CD4-positive, alpha-beta memory T cell (primary cell): ENCODE results near the gene TFAP2D. TPM values are rescaled to one million over a fixed set of nuclear protein-coding genes. Genes with fewer than 3 reads are reported as not detected.

Experiments used
- CTCF ChIA-PET: fragments of 350-600 bp; sonication (Branson Sonifier 250); formaldehyde crosslinking; loops from one replicate; lab custom pipeline; 2021; ENCODE audit warnings: inconsistent platforms; ENCODE audit not compliant: partially characterized antibody; lab: Charles Lee
- POLR2A ChIA-PET: fragments of 350-600 bp; sonication (Branson Sonifier 250); formaldehyde crosslinking; loops from one replicate; lab custom pipeline; 2021; ENCODE audit not compliant: partially characterized antibody; lab: Charles Lee
- DNase-seq, 5 donors: peaks; one replicate each; pipeline versions ENCODE4 v3.0.0 to v3.0.0-alpha.2; 2020 to 2022; ENCODE audit warnings: mixed read lengths in 1 of 5
- H3K27ac ChIP-seq: one replicate; pipeline ENCODE4 v1.7.0; 2013; ENCODE audit warnings: low read depth, low read length
- H3K27me3 ChIP-seq: 2 replicates; pipeline ENCODE4 v1.7.0; 2013; ENCODE audit warnings: mild to moderate bottlenecking, low read length, moderate library complexity; ENCODE audit not compliant: insufficient read depth
- H3K36me3 ChIP-seq: 2 replicates; pipeline ENCODE4 v1.7.0; 2013; ENCODE audit warnings: mild to moderate bottlenecking, low read length, moderate library complexity; ENCODE audit not compliant: insufficient read depth
- H3K4me1 ChIP-seq: 2 replicates; pipeline ENCODE4 v1.7.0; 2013; ENCODE audit warnings: mild to moderate bottlenecking, low read length, moderate library complexity; ENCODE audit not compliant: insufficient read depth
- H3K4me3 ChIP-seq, 2 donors: one replicate each; pipeline ENCODE4 v1.7.0; 2013; ENCODE audit warnings: low read length in 2 of 2, mild to moderate bottlenecking in 1 of 2
- H3K9me3 ChIP-seq, 2 donors: one replicate each; pipeline ENCODE4 v1.7.0; 2013; ENCODE audit warnings: low read length in 2 of 2, control low read depth in 1 of 2; ENCODE audit not compliant: control insufficient read depth in 1 of 2
- H3K27ac Mint-ChIP-seq, 7 donors: one replicate each; pipeline ENCODE4 v1.8.0; 2020 to 2021; ENCODE audit warnings: mixed read lengths in 7 of 7, mild to moderate bottlenecking in 6 of 7, inconsistent platforms in 3 of 7, moderate library complexity in 3 of 7
- H3K27me3 Mint-ChIP-seq, 2 donors: one replicate each; pipeline ENCODE4 v1.8.0; 2020 to 2021; ENCODE audit warnings: mixed read lengths in 2 of 2
- H3K36me3 Mint-ChIP-seq, 2 donors: one replicate each; pipeline ENCODE4 v1.8.0; 2020 to 2021; ENCODE audit warnings: mixed read lengths in 2 of 2, inconsistent platforms in 1 of 2, mild to moderate bottlenecking in 1 of 2
- H3K4me1 Mint-ChIP-seq, 4 donors: one replicate each; pipeline ENCODE4 v1.8.0; 2020 to 2021; ENCODE audit warnings: mixed read lengths in 4 of 4, mild to moderate bottlenecking in 1 of 4
- H3K4me3 Mint-ChIP-seq, 8 donors: one replicate each; pipeline ENCODE4 v1.8.0; 2020 to 2021; ENCODE audit warnings: mixed read lengths in 8 of 8, mild to moderate bottlenecking in 7 of 8, moderate library complexity in 6 of 8, inconsistent platforms in 3 of 8
- H3K9me3 Mint-ChIP-seq, 8 donors: one replicate each; pipeline ENCODE4 v1.8.0; 2020 to 2021; ENCODE audit warnings: mixed read lengths in 8 of 8, mild to moderate bottlenecking in 5 of 8, inconsistent platforms in 3 of 8, moderate library complexity in 1 of 8
- intact Hi-C: fragments of 100-400 bp; cut with micrococcal nuclease; formaldehyde crosslinking; loops from one replicate; pipeline ENCODE4 v1.15.1; 2023
- polyA plus RNA-seq, 2 donors: library from polyadenylated mRNA; unstranded; fragments of 300-500 nt; fragmentation: Illumina TruSeq; gene quantifications; one replicate each; pipeline ENCODE4 v1.2.3, GENCODE V29; 2021
- total RNA-seq, 2 experiments: library from RNA; stranded (reverse); gene quantifications; one replicate each; pipeline ENCODE4 v1.2.3, GENCODE V29; 2021

TFAP2D gene
- total and polyA plus RNA-seq, 4 experiments from 2014 or later, result not detected

DNA sequence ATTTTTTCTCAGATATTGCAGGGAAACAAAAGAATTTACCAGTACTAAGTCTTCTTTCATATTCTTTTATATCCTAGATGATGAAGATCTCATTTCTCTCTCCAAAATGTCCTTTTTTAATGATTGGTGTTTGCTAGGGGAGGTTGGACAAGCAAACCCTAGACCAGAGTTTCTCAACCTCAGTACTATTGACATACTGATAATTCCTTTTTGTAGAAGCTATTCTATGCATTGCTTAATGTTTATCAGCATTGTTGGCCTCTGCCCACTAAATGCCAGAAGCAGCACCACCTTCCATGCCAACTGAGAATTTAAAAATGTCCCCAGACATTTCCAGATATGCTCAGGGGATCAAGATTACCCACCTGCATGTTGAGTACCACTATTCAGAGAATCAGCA, 91.0 kb downstream of the TFAP2D start:
- ChIA-PET POLR2A (no interaction called here), CTCF (no interaction called here)
- Mint-ChIP-seq H3K4me3 (no peak overlapping the region), H3K9me3 (peaks cover 0 to 4% (median 0%) of the 10 kb centered on the region in 8 donors), H3K36me3 (no peaks in the 10 kb centered on the region), H3K4me1 (no peaks in the 10 kb centered on the region), H3K27ac (no peak overlapping the region), H3K27me3 (no peaks in the 10 kb centered on the region)
- no peak overlapping the region for H3K27ac ChIP-seq
- H3K9me3 ChIP-seq, result no peaks in the 10 kb centered on the region
- no peaks in the 10 kb centered on the region for H3K36me3 ChIP-seq
- no peaks in the 10 kb centered on the region for H3K27me3 ChIP-seq
- no peak for DNase-seq
- intact Hi-C loops, result no loop called here
- no peak overlapping the region for H3K4me3 ChIP-seq
- H3K4me1 ChIP-seq, result no peaks in the 10 kb centered on the region

DNA sequence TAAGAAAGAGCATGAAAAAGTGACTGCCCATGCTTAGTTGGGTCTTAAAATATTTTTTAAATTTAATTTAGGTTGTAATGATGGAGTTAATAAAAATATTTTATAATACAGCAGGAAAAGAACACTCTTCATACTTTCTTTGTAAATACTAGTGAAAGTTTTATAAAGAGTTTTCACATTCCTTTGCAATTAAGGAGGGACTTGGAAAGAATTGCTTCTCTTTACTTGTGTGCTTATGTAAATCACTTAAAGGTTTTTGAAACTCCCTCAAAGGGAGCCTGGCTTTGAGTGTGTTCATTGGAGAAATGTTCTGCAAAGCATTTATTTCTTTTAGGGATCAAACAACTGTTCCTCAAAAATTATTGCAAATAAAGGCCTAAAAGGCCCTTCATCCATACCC, 93.7 kb downstream of the TFAP2D start:
- no peak overlapping the region for H3K27ac ChIP-seq
- H3K9me3 ChIP-seq, result no peaks in the 10 kb centered on the region
- no peaks in the 10 kb centered on the region for H3K36me3 ChIP-seq
- Mint-ChIP-seq H3K4me3 (no peak overlapping the region), H3K27ac (no peak overlapping the region), H3K36me3 (no peaks in the 10 kb centered on the region), H3K9me3 (peaks cover 0 to 5% (median under 1%) of the 10 kb centered on the region in 8 donors), H3K27me3 (peaks cover 0 to 2% of the 10 kb centered on the region in 2 donors), H3K4me1 (no peaks in the 10 kb centered on the region)
- no peak overlapping the region for H3K4me3 ChIP-seq
- no peaks in the 10 kb centered on the region for H3K27me3 ChIP-seq
- CTCF ChIA-PET, result no interaction called here
- no peak for DNase-seq
- H3K4me1 ChIP-seq, result no peaks in the 10 kb centered on the region
- POLR2A ChIA-PET, result no interaction called here
- intact Hi-C loops, result no loop called here

DNA sequence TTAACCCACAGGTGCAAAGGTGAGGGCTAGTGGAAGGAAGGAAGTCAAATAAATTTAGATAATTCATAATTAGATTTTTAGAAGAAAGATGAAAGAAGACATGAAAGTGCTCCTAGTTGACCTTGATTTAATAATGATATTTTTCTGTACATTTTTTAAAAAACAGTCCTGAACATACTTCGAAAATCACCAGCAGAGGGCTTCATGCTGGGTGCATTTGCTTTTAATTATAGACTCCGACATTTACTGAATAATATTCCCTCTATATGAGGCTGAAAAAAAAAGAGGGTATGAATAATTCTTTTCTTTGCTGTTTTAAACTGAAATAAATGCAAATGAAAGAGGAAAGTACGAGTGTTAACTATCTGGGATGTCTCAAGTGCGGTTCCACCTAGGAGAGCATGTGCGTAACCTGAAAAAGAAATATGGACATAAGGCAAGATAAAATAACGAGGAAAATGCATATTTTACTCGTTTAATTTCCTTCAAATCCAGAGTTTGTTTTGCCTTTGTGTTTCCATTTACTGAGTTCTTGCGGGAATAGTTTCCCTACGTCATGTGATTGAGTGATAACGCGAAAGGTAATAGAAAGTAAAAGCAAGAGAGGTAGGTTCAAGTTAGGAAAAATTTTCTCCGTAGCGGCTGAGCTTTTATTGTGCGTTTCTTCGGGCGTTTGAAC, 102.2 kb downstream of the TFAP2D start:
- H3K27me3 Mint-ChIP-seq, result peaks cover 22 to 45% of the 10 kb centered on the region in 2 donors
- peaks cover 10 to 22% (median 14%) of the 10 kb centered on the region in 4 donors for H3K4me1 Mint-ChIP-seq
- H3K36me3 Mint-ChIP-seq, result no peaks in the 10 kb centered on the region
- H3K9me3 Mint-ChIP-seq, result peaks cover 0 to 6% (median 1%) of the 10 kb centered on the region in 8 donors
- Histone ChIP-seq H3K4me1 (peaks cover 6% of the 10 kb centered on the region), H3K9me3 (no peaks in the 10 kb centered on the region), H3K27ac (no peak overlapping the region), H3K4me3 (peak overlapping the region; percentile 30 to 41), H3K36me3 (no peaks in the 10 kb centered on the region), H3K27me3 (no peaks in the 10 kb centered on the region)
- intact Hi-C loops, result no loop called here
- peak overlapping the region in 1 of 7 donors; percentile 8 for H3K27ac Mint-ChIP-seq
- ChIA-PET POLR2A (no interaction called here), CTCF (interaction anchor here (1.0 kb wide), 1 partner anchor 1205 kb away, joined by 6 read pairs; no protein-coding TSS in a partner anchor)
- no peak for DNase-seq
- peak overlapping the region; percentile 84 to 91 (median 87) for H3K4me3 Mint-ChIP-seq

DNA sequence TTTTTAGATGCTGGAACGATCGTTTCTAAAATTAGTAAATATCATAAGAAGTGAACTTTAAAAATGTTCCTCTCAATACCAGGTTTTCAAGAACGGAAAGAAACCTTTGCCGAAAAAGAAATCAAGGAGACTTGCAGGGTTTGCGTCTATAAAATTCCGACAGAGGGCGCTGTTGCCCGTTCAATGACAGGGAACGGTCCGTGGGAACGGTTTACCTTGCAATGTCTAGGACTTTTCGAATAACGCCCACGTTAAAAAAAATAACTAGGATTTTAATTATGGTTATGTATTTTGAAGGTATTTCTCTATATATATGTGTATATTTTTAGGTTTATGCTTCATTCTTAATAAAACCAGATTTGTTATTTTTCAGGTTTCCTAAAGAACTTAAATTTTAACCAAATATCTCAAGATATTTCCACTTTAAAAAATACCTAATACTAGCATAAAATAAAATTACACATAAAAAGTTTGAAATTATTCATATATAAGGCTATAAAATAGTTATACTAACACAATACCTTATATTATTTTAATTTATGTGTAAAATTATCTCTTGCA, 102.9 kb downstream of the TFAP2D start:
- ChIA-PET CTCF (interaction anchor here (0.7 to 1.0 kb wide), 2 partner anchors 40 to 1204 kb away, joined by 5 to 6 read pairs; no protein-coding TSS in a partner anchor), POLR2A (no interaction called here)
- Histone ChIP-seq H3K36me3 (no peaks in the 10 kb centered on the region), H3K4me3 (peak overlapping the region; percentile 30 to 41), H3K27ac (no peak overlapping the region), H3K4me1 (peaks cover 7% of the 10 kb centered on the region), H3K27me3 (no peaks in the 10 kb centered on the region), H3K9me3 (no peaks in the 10 kb centered on the region)
- Mint-ChIP-seq H3K27ac (peak overlapping the region in 1 of 7 donors; percentile 8), H3K27me3 (peaks cover 25 to 49% of the 10 kb centered on the region in 2 donors), H3K36me3 (peaks cover 0 to 1% of the 10 kb centered on the region in 2 donors), H3K4me1 (peaks cover 11 to 24% (median 15%) of the 10 kb centered on the region in 4 donors), H3K9me3 (peaks cover 0 to 6% (median 2%) of the 10 kb centered on the region in 8 donors), H3K4me3 (peak overlapping the region; percentile 84 to 91 (median 87))
- intact Hi-C loops, result no loop called here
- peak in 4 of 5 donors; percentile 19 to 27 (median 24) for DNase-seq

DNA sequence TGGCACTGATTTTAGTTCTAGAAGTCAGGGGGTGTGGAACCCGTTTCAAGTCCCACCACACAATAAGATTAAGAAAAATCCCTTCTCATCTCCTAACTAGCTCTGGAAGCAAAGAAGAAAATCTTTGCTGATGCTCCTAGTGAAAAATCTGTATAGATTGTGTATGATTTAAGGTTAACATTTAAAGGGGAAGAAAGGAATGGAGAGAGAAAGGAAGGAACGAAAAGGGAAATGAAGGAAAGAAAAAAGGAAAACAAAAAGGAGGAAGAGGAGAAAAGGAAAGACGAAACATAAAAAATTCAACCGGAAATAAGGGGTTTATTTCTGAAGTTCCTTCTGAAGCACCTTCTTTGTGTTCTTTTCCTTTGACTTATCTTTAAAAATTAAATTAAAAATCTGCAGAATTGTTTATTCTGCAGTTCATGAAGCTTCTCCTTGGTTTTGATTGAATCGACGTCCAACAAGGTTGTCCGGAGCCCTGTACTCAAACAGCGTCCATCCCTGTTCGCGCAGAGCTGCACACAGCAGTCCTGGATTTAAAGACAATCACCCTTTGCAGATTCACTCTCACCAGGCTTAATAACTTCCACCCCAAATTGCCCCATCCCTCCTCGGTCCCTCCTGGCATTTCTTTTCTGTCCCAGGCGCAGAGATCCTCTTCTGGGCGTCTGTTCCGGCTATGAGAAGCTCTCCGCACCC, 103.8 kb downstream of the TFAP2D start:
- ChIA-PET CTCF (interaction anchor here (0.7 kb wide), 1 partner anchor 39 kb away, joined by 5 read pairs; no protein-coding TSS in a partner anchor), POLR2A (no interaction called here)
- intact Hi-C loops, result no loop called here
- peaks cover 7% of the 10 kb centered on the region for H3K4me1 ChIP-seq
- H3K4me3 Mint-ChIP-seq, result peak overlapping the region in 3 of 8 donors; percentile 39 to 44 (median 40)
- H3K4me1 Mint-ChIP-seq, result peaks cover 11 to 29% (median 18%) of the 10 kb centered on the region in 4 donors
- no peaks in the 10 kb centered on the region for H3K27me3 ChIP-seq
- peaks cover 32 to 56% of the 10 kb centered on the region in 2 donors for H3K27me3 Mint-ChIP-seq
- no peak overlapping the region for H3K27ac Mint-ChIP-seq
- no peak overlapping the region for H3K4me3 ChIP-seq
- H3K36me3 Mint-ChIP-seq, result peaks cover 0 to 4% of the 10 kb centered on the region in 2 donors
- H3K9me3 ChIP-seq, result no peaks in the 10 kb centered on the region
- peaks cover 0 to 7% (median 2%) of the 10 kb centered on the region in 8 donors for H3K9me3 Mint-ChIP-seq
- DNase-seq, result no peak
- no peak overlapping the region for H3K27ac ChIP-seq
- H3K36me3 ChIP-seq, result no peaks in the 10 kb centered on the region

DNA sequence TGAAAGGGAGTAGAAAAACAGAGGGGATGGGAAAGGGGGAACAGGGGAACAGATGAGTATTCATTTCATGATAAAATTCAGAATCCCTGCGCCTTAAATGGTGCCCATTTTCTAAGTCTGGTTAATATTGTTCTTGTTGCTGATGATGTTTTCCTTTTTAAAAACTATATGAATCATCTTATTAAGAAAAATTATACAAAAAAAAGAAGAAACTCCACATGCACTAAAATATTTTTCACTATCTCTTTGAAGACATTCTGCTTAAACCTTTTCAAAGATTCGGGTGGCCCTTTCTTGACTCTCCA, 104.3 kb downstream of the TFAP2D start:
- Histone ChIP-seq H3K27ac (no peak overlapping the region), H3K27me3 (no peaks in the 10 kb centered on the region), H3K4me3 (no peak overlapping the region), H3K9me3 (no peaks in the 10 kb centered on the region), H3K36me3 (no peaks in the 10 kb centered on the region), H3K4me1 (peaks cover 7% of the 10 kb centered on the region)
- POLR2A ChIA-PET, result no interaction called here
- Mint-ChIP-seq H3K27ac (no peak overlapping the region), H3K9me3 (peaks cover 0 to 12% (median 2%) of the 10 kb centered on the region in 8 donors), H3K36me3 (peaks cover 0 to 4% of the 10 kb centered on the region in 2 donors), H3K27me3 (peaks cover 37 to 61% of the 10 kb centered on the region in 2 donors), H3K4me1 (peaks cover 11 to 29% (median 18%) of the 10 kb centered on the region in 4 donors), H3K4me3 (peak overlapping the region in 2 of 8 donors; percentile 39 to 44)
- CTCF ChIA-PET, result no interaction called here
- intact Hi-C loops, result no loop called here
- DNase-seq, result no peak

DNA sequence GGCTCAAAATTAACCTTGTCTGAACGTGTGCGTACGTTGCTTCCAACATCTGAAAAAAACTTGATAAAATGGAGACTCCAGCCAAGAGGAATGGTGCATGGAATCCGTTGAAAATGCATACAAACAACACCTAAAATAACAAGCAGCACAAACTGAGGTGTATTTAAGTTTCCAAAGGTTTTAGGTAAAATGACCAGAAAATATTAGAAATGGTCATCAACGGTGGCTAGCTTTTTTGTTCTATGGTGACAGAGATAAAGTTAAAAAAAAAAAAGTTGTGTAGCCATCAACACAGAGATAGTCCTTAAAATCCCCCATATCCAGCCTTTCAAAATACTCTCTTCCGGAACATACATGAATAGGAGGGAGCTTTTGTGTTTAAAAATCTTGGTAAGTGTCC, 104.7 kb downstream of the TFAP2D start:
- intact Hi-C loops, result no loop called here
- peaks cover 0 to 4% of the 10 kb centered on the region in 2 donors for H3K36me3 Mint-ChIP-seq
- H3K27me3 Mint-ChIP-seq, result peaks cover 39 to 63% of the 10 kb centered on the region in 2 donors
- no peak overlapping the region for H3K27ac Mint-ChIP-seq
- peaks cover 0 to 13% (median 2%) of the 10 kb centered on the region in 8 donors for H3K9me3 Mint-ChIP-seq
- POLR2A ChIA-PET, result no interaction called here
- peaks cover 7% of the 10 kb centered on the region for H3K4me1 ChIP-seq
- H3K4me3 ChIP-seq, result no peak overlapping the region
- no peak for DNase-seq
- no peak overlapping the region for H3K27ac ChIP-seq
- H3K4me3 Mint-ChIP-seq, result no peak overlapping the region
- no peaks in the 10 kb centered on the region for H3K27me3 ChIP-seq
- peaks cover 11 to 29% (median 18%) of the 10 kb centered on the region in 4 donors for H3K4me1 Mint-ChIP-seq
- CTCF ChIA-PET, result interaction anchor here (0.7 kb wide), 1 partner anchor 393 kb away, joined by 3 read pairs; no protein-coding TSS in a partner anchor
- no peaks in the 10 kb centered on the region for H3K9me3 ChIP-seq
- no peaks in the 10 kb centered on the region for H3K36me3 ChIP-seq
